ENCODE measurements around the gene MPP2. TPM values are rescaled to one million over a fixed set of nuclear protein-coding genes. Genes with fewer than 3 reads are reported as not detected.

Gene MPP2
- total RNA-seq, 4 donors from 2014 or later: 0.42 to 10.7 (median 3.7) TPM

DNA sequence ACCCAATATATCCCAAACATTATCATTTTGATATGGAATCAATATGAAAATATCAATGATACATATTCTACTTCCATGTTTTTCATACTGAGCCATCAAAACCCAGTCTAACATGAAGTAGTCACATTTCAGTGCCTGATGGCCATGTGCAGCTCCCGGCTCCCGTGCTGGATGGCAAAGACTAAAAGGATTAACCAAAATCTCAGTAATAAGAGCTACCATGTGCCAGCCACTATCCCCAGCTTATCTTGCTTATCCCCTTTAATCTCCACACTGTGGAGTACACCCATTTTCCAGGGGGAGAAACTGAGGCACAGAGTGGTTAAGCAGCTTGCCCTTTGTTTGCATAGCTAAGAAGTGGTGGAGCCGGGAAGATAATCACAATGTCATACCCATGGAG is 51.2 kb downstream of the MPP2 start:
- intact Hi-C loops (cut with DNase I; ENCODE audit: low total_unique reads): no loop called here
- no peak overlapping the region for H3K4me3 ChIP-seq (ENCODE audit: low read depth, poor library complexity, severe bottlenecking)
- no peak for DNase-seq (ENCODE audit: low spot score in 2 of 2)
- TF ChIP-seq POLR2A (IDR thresholded peaks at IDR 0.05) (no peak), CTCF (IDR thresholded peaks at IDR 0.05) (no peak)
- WGBS, 2 donors: 82 to 93% methylated on average over 3 of the region's 3 CpGs

DNA sequence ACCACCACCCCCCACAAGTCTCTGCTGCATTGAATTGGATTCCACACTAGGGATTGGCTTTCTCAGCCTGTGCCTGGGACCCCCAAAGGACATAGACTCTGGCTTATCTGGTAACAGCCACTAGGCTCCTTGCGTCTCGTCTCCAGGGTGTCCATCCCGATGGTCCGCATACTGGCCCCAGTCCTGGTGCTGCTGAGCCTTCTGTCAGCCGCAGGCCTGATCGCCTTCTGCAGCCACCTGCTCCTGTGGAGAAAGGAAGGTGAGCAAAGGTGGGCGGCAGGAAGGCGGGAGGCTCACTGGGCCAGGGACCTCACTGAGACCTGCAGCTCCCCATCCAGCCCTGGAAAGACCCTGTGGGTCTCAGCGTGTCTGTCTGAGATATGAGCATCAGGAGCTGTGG is 52.3 kb downstream of the MPP2 start:
- no peak overlapping the region for H3K4me3 ChIP-seq (ENCODE audit: low read depth, poor library complexity, severe bottlenecking)
- TF ChIP-seq POLR2A (IDR thresholded peaks at IDR 0.05) (no peak), CTCF (IDR thresholded peaks at IDR 0.05) (no peak)
- intact Hi-C loops (cut with DNase I; ENCODE audit: low total_unique reads): no loop called here
- 83 to 89% methylated on average over 9 of the region's 9 CpGs for WGBS, 2 donors
- no peak for DNase-seq (ENCODE audit: low spot score in 2 of 2)

DNA sequence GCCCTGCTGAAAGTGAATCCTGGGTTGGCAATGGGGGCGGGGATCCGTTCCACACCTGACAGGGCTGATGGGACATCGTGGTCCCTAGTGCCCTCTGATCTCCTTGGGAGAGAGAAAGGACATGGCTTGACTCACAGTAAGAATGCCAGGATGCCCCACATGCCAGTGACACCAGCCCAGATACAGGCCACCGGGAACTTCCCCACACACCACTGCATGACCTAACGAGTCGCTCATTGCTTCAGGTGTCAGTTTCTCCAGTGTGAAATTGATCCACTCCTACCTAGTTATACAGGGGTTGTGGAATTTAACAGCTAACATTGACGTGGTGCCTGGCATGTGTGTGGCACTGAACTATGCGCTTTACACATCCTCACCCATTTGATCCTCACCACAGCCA is 52.8 kb downstream of the MPP2 start:
- intact Hi-C loops (cut with DNase I; ENCODE audit: low total_unique reads): no loop called here
- TF ChIP-seq POLR2A (IDR thresholded peaks at IDR 0.05) (no peak), CTCF (IDR thresholded peaks at IDR 0.05) (no peak)
- WGBS, 2 donors: 73 to 84% methylated on average over 8 of the region's 8 CpGs

DNA sequence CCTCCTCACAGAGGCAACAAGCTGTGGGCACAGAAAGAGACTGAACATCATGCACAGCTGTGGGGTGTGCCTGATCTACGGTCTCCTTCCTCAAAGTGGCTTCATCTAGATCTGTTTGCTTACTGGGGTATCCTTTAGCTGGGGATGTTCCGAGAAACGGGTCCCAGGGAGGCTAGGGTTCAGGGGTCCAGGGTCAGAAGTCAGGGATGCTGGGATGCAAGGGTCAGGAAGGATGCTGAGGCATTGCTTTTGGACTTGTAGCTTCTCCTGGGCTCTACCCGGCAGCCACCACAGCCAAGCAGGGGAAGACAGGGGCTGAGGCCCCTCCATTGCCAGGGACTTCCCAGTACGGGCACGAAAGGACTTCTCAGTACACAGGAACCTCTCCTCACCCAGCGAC is 53.8 kb downstream of the MPP2 start:
- no peak for DNase-seq (ENCODE audit: low spot score in 2 of 2)
- H3K4me3 ChIP-seq (ENCODE audit: low read depth, poor library complexity, severe bottlenecking): no peak overlapping the region
- intact Hi-C loops (cut with DNase I; ENCODE audit: low total_unique reads): no loop called here
- TF ChIP-seq POLR2A (IDR thresholded peaks at IDR 0.05) (no peak), CTCF (IDR thresholded peaks at IDR 0.05) (no peak)
- WGBS, 2 donors: 75 to 81% methylated on average over 7 of the region's 7 CpGs

More for the DNA sequence above, 52.8 kb downstream of the MPP2 start:
- DNase-seq (ENCODE audit: low spot score in 2 of 2): no peak
- H3K4me3 ChIP-seq (ENCODE audit: low read depth, poor library complexity, severe bottlenecking): no peak overlapping the region

- intact Hi-C loops (cut with DNase I; ENCODE audit: low total_unique reads): no loop called here
- no peak for DNase-seq (ENCODE audit: low spot score in 2 of 2)
- no peak overlapping the region for H3K4me3 ChIP-seq (ENCODE audit: low read depth, poor library complexity, severe bottlenecking)
- TF ChIP-seq POLR2A (IDR thresholded peaks at IDR 0.05) (no peak), CTCF (IDR thresholded peaks at IDR 0.05) (no peak)
- 91 to 92% methylated on average over 8 of the region's 8 CpGs for WGBS, 2 donors
These were observed 54.8 kb downstream of the MPP2 start for GRCh38 chr17:43852571-43852970.

- DNase-seq (ENCODE audit: low spot score in 2 of 2): no peak
- intact Hi-C loops (cut with DNase I; ENCODE audit: low total_unique reads): loop anchor here (10.0 kb wide), 1 partner anchor 64 kb away; the partner anchor contains the start of gene CFAP97D1
- 94 to 97% methylated on average over 8 of the region's 8 CpGs for WGBS, 2 donors
- TF ChIP-seq POLR2A (IDR thresholded peaks at IDR 0.05) (no peak), CTCF (IDR thresholded peaks at IDR 0.05) (no peak)
- no peak overlapping the region for H3K4me3 ChIP-seq (ENCODE audit: low read depth, poor library complexity, severe bottlenecking)
These were observed 58.2 kb downstream of the MPP2 start for GRCh38 chr17:43849116-43849515.
